Stomach (tissue), 9 donors: ENCODE data around the gene SIX1. TPM values are rescaled to one million over a fixed set of nuclear protein-coding genes. Genes with fewer than 3 reads are reported as not detected.

Experiments
- DNase-seq, 2 donors: peaks; one replicate each; pipeline versions ENCODE4 v3.0.0 to v3.0.0-alpha.2; 2013 to 2019
- H3K27ac ChIP-seq, 5 donors: fragments of 200-600 bp in 4 of 5; sonication (generic) in 4 of 5; one replicate each; pipeline ENCODE4 v1.5.1; 2013 to 2019; ENCODE audit warnings: mild to moderate bottlenecking in 1 of 5, moderate library complexity in 1 of 5
- H3K27me3 ChIP-seq, 3 donors: fragments of 200-600 bp; sonication (generic); one replicate each; pipeline ENCODE4 v1.5.1; 2017 to 2019; ENCODE audit warnings: mixed run types in 1 of 3
- H3K36me3 ChIP-seq, 4 donors: fragments of 200-600 bp; sonication (generic); 1 replicate in 3 of 4; 2 replicates in 1 of 4; pipeline ENCODE4 v1.5.1; 2016 to 2019
- H3K4me1 ChIP-seq, 4 donors: fragments of 200-600 bp; sonication (generic); one replicate each; pipeline ENCODE4 v1.5.1; 2016 to 2019
- H3K4me3 ChIP-seq, 4 donors: fragments of 200-600 bp; sonication (generic) in 3 of 4; one replicate each; pipeline ENCODE4 v1.5.1; 2016 to 2019; ENCODE audit warnings: mild to moderate bottlenecking in 1 of 4
- H3K9me3 ChIP-seq, 4 donors: fragments of 200-600 bp; sonication (generic); one replicate each; pipeline ENCODE4 v1.5.1; 2016 to 2019
- EP300 ChIP-seq: sonication (generic); formaldehyde crosslinking; IDR thresholded peaks from one replicate; pipeline ENCODE4 v1.6.1; 2017; ENCODE audit warnings: antibody characterized with exemption
- POLR2A ChIP-seq, 4 donors: fragments of 450-650 bp; IDR thresholded peaks; one replicate each; pipeline ENCODE4 v1.6.1; 2016; ENCODE audit warnings: antibody characterized with exemption in 4 of 4, control low read depth in 2 of 4, mild to moderate bottlenecking in 1 of 4, moderate library complexity in 1 of 4
- POLR2AphosphoS5 ChIP-seq, 3 donors: sonication (generic); formaldehyde crosslinking; IDR thresholded peaks; one replicate each; pipeline ENCODE4 v1.6.1; 2016; ENCODE audit warnings: antibody characterized with exemption in 3 of 3
- WGBS, 5 donors: extraction: QIAGEN DNeasy Blood & Tissue Kit in 3 of 5; methylation state at CpG; one replicate each; pipeline versions ENCODE4 v1.1.5 to v1.1.7; 2013 to 2018; 5-methylcytosine and 5-hydroxymethylcytosine counted together
- intact Hi-C: fragments of 100-400 bp; cut with DNase I; formaldehyde crosslinking; loops from one replicate; pipeline ENCODE4 v1.15.1; 2023; ENCODE audit warnings: low total_unique reads
- polyA plus RNA-seq, 3 donors: library from polyadenylated mRNA; stranded (reverse); fragments of 200-250 nt; gene quantifications; one replicate each; pipeline ENCODE4 v1.2.3, GENCODE V29; 2013
- total RNA-seq, 5 donors: library from RNA; depleted of rRNA; stranded (reverse); fragments of >200 nt; gene quantifications; one replicate each; pipeline versions ENCODE4 v1.1.0 to v1.2.3, GENCODE V29; 2014 to 2016
- TF ChIP-seq, protein P1 (sequence below), 7 experiments: fragments of 450-650 bp in 4 of 7; fragments of 200-600 bp in 3 of 7; sonication (generic) in 3 of 7; IDR thresholded peaks; one replicate each; pipeline ENCODE4 v1.5.1; 2016 to 2019; ENCODE audit warnings: antibody characterized with exemption in 7 of 7, control low read depth in 2 of 7, mild to moderate bottlenecking in 1 of 7
- donor health status: healthy with polysubstance abuse.
- donor health status: Bipolar disorder and iron deficiency.
- donor health status: healthy.

SIX1 gene
- total and polyA plus RNA-seq, 8 donors: 0.19 to 8.0 (median 0.67) TPM; not detected in 4

DNA sequence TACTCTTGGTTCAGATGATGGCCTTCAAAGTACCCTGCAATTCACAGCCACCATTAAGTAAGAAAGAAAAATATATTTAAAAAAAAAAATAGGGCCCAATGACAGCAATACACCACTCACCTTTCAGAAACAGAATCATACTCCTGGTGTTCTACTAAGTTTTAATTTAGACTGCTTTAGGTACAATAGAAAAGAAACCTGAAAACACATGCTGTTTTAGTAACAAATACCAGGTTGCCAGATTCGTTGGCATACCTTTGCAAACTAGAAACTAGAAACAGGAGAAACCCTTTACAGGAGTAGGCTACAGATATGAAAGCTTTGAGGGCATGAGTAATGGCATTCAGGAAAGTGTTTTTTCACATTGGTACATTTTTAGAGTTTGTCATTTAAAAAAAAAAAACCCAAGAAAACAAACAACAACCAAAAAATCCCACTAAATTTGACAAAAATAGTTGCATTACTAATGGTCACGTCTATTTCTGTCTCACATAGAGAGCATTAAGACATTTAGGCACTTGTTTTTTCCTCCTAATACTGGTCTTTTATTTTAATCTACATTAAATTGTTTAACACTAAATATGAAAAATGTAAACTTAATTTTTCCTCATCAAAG is 4.0 kb downstream of the SIX1 start:
- H3K4me3 ChIP-seq: no peak overlapping the region
- WGBS, 5 donors: 51 to 66% (median 61%) methylated on average over 2 of the region's 2 CpGs
- TF ChIP-seq POLR2AphosphoS5 (IDR thresholded peaks at IDR 0.05) (no peak), EP300 (no peak)
- TF ChIP-seq, protein P1, sequence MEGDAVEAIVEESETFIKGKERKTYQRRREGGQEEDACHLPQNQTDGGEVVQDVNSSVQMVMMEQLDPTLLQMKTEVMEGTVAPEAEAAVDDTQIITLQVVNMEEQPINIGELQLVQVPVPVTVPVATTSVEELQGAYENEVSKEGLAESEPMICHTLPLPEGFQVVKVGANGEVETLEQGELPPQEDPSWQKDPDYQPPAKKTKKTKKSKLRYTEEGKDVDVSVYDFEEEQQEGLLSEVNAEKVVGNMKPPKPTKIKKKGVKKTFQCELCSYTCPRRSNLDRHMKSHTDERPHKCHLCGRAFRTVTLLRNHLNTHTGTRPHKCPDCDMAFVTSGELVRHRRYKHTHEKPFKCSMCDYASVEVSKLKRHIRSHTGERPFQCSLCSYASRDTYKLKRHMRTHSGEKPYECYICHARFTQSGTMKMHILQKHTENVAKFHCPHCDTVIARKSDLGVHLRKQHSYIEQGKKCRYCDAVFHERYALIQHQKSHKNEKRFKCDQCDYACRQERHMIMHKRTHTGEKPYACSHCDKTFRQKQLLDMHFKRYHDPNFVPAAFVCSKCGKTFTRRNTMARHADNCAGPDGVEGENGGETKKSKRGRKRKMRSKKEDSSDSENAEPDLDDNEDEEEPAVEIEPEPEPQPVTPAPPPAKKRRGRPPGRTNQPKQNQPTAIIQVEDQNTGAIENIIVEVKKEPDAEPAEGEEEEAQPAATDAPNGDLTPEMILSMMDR (IDR thresholded peaks at IDR 0.05): no peak
- DNase-seq: no peak
- no peaks in the 10 kb centered on the region for H3K9me3 ChIP-seq
- peaks cover 45 to 67% (median 55%) of the 10 kb centered on the region in 4 donors for H3K4me1 ChIP-seq
- intact Hi-C loops: no loop called here
- H3K27ac ChIP-seq: no peak overlapping the region
- H3K36me3 ChIP-seq: no peaks in the 10 kb centered on the region
- peaks cover 67 to 100% (median 97%) of the 10 kb centered on the region in 3 donors for H3K27me3 ChIP-seq

- Histone ChIP-seq H3K27me3 (peaks cover 64 to 100% (median 97%) of the 10 kb centered on the region in 3 donors), H3K36me3 (no peaks in the 10 kb centered on the region), H3K4me1 (peaks cover 40 to 61% (median 50%) of the 10 kb centered on the region in 4 donors), H3K9me3 (no peaks in the 10 kb centered on the region), H3K27ac (no peak overlapping the region), H3K4me3 (no peak overlapping the region)
- intact Hi-C loops: no loop called here
- TF ChIP-seq POLR2AphosphoS5 (IDR thresholded peaks at IDR 0.05): no peak
- no peak for TF ChIP-seq EP300
- TF ChIP-seq, protein P1 (IDR thresholded peaks at IDR 0.05): no peak
- TF ChIP-seq POLR2A (IDR thresholded peaks at IDR 0.05): no peak
- no peak for DNase-seq
- 64 to 84% (median 76%) methylated on average over 1 of the region's 1 CpG for WGBS, 5 donors
Measured at GRCh38 chr14:60644666-60645065, 4.6 kb downstream of the SIX1 start.

DNA sequence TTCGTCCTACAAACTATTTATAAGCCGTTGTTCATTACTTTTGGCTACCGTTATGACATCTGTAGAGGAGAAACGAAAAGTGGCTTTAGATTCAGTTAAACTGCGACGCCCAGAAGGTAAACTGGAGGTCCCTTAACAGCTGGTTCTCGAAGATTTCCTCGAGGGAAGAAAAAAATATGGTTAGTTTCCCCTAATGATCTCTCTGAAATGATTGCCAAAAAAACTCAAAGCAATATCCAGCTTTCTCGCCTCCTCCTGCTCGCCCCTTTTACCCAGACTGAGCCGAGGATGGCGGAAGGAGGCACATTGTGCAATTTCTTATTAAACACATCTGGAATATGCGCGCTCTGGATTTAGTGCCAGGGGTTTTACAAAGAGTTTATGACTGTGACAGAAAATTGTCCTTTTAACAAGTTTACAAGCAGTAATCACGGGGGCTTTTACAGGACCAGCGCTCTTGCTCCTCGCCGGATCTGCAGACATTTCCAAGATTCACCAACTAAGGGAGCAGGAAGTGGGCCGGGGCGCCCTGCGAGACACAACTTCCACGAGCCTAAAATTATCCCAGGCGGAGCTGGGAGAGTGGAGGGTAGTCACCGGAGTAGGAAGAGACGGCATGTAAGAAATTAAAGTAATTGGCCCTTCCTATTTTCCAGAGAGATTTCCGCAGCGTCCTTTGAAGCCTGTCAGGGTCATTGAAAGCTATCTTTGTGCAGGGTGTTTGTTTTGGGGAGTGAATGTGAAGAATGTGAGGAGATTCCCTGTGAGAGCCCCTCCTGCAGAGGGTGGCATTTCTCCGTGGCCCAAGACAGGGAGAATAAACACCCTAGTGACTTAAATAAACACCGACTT is 5.6 kb downstream of the SIX1 start:
- TF ChIP-seq, protein P1 (IDR thresholded peaks at IDR 0.05): no peak
- TF ChIP-seq POLR2AphosphoS5 (IDR thresholded peaks at IDR 0.05): no peak
- no peak for TF ChIP-seq POLR2A (IDR thresholded peaks at IDR 0.05)
- no peak for TF ChIP-seq EP300
- Histone ChIP-seq H3K36me3 (no peaks in the 10 kb centered on the region), H3K27ac (no peak overlapping the region), H3K9me3 (no peaks in the 10 kb centered on the region), H3K27me3 (peaks cover 55 to 100% (median 97%) of the 10 kb centered on the region in 3 donors), H3K4me3 (no peak overlapping the region), H3K4me1 (peaks cover 31 to 51% (median 40%) of the 10 kb centered on the region in 4 donors)
- WGBS, 5 donors: 13 to 22% (median 18%) methylated on average over 29 of the region's 29 CpGs
- no peak for DNase-seq
- intact Hi-C loops: no loop called here

DNA sequence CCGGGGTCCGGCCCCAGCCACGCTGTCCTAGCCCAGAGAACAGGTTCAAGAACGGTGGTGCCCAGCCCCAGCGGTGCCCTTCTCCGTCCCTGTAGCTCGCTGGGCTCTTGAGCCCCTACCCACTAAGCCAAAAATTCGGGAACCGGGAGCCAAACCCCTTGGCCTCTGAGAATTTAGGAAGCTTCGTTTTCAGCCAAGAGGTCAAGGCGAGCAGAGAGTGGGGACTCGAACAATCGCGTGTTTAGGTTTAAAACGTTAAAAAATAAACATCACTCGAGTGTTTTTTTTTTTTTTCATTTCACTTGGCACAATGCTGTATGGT is 6.2 kb downstream of the SIX1 start:
- no peaks in the 10 kb centered on the region for H3K9me3 ChIP-seq
- DNase-seq: no peak
- peaks cover 27 to 49% (median 36%) of the 10 kb centered on the region in 4 donors for H3K4me1 ChIP-seq
- H3K36me3 ChIP-seq: no peaks in the 10 kb centered on the region
- peaks cover 49 to 100% (median 97%) of the 10 kb centered on the region in 3 donors for H3K27me3 ChIP-seq
- 8 to 27% (median 14%) methylated on average over 14 to 16 of the region's 16 CpGs for WGBS, 5 donors
- intact Hi-C loops: no loop called here
- no peak overlapping the region for H3K27ac ChIP-seq
- TF ChIP-seq, protein P1 (IDR thresholded peaks at IDR 0.05): no peak
- TF ChIP-seq POLR2A (IDR thresholded peaks at IDR 0.05) (no peak), POLR2AphosphoS5 (IDR thresholded peaks at IDR 0.05) (no peak), EP300 (no peak)
- H3K4me3 ChIP-seq: peak overlapping the region in 2 of 4 donors; percentile 15 to 30
